Nephron progenitor cell (in vitro differentiated cells): ENCODE data around the gene PAGE4.

Experiments used
- DNase-seq: peaks from one replicate; pipeline ENCODE4 v3.0.0; 2021
- H3K27ac Mint-ChIP-seq: 2 replicates; pipeline ENCODE4 v1.8.0; 2021; ENCODE audit warnings: mild to moderate bottlenecking, moderate library complexity, mixed read lengths
- H3K27me3 Mint-ChIP-seq: 2 replicates; pipeline ENCODE4 v1.8.0; 2021; ENCODE audit warnings: mild to moderate bottlenecking, low read depth, mixed read lengths; ENCODE audit not compliant: poor library complexity
- H3K36me3 Mint-ChIP-seq: 2 replicates; pipeline ENCODE4 v1.8.0; 2021; ENCODE audit warnings: low read depth, mixed read lengths
- H3K4me1 Mint-ChIP-seq: 2 replicates; pipeline ENCODE4 v1.8.0; 2021; ENCODE audit warnings: mixed read lengths
- H3K4me3 Mint-ChIP-seq: 2 replicates; pipeline ENCODE4 v1.8.0; 2021; ENCODE audit warnings: mild to moderate bottlenecking, moderate library complexity, mixed read lengths
- H3K9me3 Mint-ChIP-seq: 2 replicates; pipeline ENCODE4 v1.8.0; 2021; ENCODE audit warnings: mild to moderate bottlenecking, moderate library complexity, mixed read lengths
- TF ChIP-seq, protein P1 (sequence below): fragments of 200-600 bp; sonication (generic); IDR thresholded peaks from 2 replicates; pipeline ENCODE4 v1.5.0; 2021; ENCODE audit warnings: antibody characterized with exemption

Gene PAGE4

DNA sequence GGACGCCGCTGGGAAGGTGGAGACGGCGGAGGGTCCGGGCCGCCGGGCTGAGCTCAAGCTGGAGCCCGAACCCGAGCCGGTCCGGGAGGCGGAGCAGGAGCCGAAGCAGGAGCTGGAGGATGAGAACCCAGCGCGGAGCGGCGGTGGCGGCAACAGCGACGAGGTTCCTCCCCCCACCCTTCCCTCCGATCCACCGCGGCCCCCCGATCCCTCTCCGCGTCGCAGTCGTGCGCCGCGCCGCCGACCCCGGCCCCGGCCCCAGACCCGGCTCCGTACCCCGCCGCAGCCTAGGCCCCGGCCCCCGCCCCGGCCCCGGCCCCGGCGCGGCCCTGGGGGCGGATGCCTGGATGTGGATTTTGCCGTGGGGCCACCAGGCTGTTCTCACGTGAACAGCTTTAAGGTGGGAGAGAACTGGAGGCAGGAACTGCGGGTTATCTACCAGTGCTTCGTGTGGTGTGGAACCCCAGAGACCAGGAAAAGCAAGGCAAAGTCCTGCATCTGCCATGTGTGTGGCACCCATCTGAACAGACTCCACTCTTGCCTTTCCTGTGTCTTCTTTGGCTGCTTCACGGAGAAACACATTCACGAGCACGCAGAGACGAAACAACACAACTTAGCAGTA is 50.7 kb downstream of the PAGE4 start:
- Mint-ChIP-seq H3K9me3 (peaks cover 53% of the 10 kb centered on the region), H3K36me3 (peaks cover 41% of the 10 kb centered on the region), H3K4me3 (peak overlapping the region; percentile 81), H3K27ac (no peak overlapping the region), H3K4me1 (peaks cover 36% of the 10 kb centered on the region), H3K27me3 (peaks cover 7% of the 10 kb centered on the region)
- DNase-seq = no peak
- TF ChIP-seq, protein P1, sequence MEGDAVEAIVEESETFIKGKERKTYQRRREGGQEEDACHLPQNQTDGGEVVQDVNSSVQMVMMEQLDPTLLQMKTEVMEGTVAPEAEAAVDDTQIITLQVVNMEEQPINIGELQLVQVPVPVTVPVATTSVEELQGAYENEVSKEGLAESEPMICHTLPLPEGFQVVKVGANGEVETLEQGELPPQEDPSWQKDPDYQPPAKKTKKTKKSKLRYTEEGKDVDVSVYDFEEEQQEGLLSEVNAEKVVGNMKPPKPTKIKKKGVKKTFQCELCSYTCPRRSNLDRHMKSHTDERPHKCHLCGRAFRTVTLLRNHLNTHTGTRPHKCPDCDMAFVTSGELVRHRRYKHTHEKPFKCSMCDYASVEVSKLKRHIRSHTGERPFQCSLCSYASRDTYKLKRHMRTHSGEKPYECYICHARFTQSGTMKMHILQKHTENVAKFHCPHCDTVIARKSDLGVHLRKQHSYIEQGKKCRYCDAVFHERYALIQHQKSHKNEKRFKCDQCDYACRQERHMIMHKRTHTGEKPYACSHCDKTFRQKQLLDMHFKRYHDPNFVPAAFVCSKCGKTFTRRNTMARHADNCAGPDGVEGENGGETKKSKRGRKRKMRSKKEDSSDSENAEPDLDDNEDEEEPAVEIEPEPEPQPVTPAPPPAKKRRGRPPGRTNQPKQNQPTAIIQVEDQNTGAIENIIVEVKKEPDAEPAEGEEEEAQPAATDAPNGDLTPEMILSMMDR = no peak

DNA sequence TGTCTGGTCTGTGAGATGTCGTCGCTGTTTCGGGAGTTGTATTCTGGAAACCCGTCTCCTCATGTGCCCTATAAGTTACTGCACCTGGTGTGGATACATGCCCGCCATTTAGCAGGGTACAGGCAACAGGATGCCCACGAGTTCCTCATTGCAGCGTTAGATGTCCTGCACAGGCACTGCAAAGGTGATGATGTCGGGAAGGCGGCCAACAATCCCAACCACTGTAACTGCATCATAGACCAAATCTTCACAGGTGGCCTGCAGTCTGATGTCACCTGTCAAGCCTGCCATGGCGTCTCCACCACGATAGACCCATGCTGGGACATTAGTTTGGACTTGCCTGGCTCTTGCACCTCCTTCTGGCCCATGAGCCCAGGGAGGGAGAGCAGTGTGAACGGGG is 51.6 kb downstream of the PAGE4 start:
- H3K4me1 Mint-ChIP-seq = peaks cover 36% of the 10 kb centered on the region
- DNase-seq = no peak
- peaks cover 51% of the 10 kb centered on the region for H3K9me3 Mint-ChIP-seq
- H3K4me3 Mint-ChIP-seq = peak overlapping the region; percentile 81
- peaks cover 7% of the 10 kb centered on the region for H3K27me3 Mint-ChIP-seq
- TF ChIP-seq, protein P1 = no peak
- H3K36me3 Mint-ChIP-seq = peaks cover 43% of the 10 kb centered on the region
- no peak overlapping the region for H3K27ac Mint-ChIP-seq
